HG02623 (cell line): ENCODE data around the gene ALAD.
"Not testable (repeated sequence)": the region's sequence is repeated elsewhere in the genome, so short reads cannot be mapped to it uniquely, and the experiment has no call there.

ENCODE experiments used
- ATAC-seq: cut with Tn5 transposase; IDR thresholded peaks from one replicate; pipeline ENCODE4 v1.9.1; 2021; ENCODE audit warnings: moderate library complexity; ENCODE audit not compliant: unreplicated experiment

ALAD gene

DNA sequence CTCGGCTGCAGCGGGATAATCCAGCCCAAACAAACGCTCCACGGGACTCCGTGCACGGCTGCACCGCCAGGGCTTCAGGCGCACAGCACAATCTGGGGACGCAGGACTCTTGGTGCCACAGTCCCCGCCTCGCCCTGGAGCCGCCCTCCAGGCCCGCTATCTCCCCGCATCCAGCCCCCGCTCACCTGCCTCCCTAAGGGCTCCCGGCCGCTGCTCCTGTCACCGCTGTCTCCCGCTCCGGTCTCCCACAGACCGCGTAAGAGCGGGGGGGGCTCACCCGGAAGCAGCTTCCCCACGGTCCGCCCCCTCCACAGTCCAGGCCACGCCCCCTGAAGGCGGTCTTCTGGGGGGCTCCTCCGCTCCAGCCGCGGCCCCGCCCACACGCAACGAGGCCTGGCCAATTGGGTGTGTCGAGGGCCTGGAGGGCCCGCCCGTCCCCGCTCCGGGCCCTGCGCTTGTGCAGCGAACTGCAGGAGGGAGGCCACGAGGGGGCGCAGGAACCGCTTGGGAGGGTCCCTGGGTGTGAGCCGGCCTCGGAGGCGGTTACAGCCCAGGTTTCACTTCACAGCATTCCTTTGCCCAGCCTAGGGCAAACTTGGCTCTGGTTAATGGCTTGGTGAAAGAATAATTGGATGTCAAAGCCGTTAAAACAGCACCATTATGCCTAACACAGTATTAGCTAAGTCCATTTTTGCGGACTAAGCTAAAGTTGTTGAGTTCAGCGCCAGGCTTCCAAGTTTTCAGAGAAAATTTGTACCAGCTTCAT, at the start of gene ALAD:
ALAD (minus strand) TSS at position 258 of the 766 bp plus-strand sequence. CDS start 7,725 bp downstream, outside the sequence.
- peak; percentile 97 for ATAC-seq

DNA sequence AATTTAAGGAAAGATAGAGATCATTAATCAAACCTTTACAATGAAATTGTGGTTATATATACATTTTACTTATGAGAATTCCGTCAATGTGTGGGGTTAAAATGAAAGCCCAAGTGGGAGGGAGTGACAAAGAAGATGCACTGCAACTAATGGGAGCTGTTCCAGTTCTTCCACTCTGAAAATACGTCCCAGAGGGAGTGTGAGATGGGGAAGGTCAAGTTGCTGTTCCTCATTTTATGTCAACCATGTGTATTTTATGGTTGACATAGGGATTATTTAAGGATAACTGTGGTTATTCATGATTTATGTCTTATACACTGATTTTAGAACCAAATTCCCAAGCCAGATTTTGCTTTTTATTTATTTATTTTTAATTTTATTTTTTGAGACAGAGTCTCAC, 48.3 kb upstream of the ALAD start:
- ATAC-seq: no peak

DNA sequence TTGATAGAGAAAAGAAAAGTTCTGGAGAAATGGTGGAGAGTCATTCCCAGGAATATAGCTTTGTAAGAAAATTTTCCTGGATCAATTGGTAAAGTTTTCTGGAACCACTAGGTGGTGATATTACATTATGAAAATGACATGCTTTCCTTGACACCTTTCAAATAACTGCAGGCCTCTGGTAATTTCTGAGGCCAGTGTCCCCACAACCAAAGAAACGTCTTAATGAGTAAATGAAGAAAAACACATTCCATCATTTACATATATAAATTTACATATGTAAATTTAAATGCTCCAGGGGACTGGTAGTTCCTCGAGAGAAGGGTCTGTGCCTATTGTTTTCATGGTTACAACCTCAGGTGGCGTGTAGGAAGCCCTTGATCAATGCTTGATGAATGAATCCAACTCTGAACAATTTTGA, 45.2 kb upstream of the ALAD start:
- no peak for ATAC-seq

DNA sequence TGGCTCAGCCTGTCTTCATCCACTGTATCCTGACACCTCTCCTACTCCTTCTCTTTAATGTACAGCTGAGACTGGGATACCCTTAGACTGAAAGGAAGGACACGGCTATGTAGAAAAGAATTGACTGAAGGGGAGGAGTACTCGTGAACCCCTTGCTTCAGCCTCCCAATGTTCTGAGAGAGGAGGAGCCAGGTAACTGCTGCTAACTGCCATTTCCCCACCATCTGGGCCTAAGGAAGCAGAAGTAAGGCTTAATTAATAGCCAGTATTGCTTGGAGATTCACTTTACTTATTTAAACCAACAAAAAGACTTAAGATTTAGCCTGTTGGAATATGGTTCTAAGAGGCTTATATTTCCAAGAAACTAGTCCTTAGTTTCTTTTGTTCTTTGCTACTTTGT, 43.7 kb upstream of the ALAD start:
- ATAC-seq: no peak

DNA sequence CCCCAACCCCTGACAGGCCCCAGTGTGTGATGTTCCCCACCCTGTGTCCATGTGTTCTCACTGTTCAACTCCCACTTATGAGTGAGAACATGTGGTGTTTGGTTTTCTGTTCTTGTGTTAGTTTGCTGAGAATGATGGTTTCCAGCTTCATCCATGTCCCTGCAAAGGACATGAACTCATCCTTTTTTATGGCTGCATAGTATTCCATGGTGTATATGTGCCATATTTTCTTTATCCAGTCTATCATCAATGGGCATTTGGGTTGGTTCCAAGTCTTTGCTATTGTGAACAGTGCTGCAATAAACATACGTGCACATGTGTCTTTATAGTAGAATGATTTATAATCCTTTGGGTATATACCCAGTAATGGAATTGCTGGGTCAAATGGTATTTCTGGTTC, 36.6 kb upstream of the ALAD start:
- ATAC-seq: not testable (repeated sequence)

DNA sequence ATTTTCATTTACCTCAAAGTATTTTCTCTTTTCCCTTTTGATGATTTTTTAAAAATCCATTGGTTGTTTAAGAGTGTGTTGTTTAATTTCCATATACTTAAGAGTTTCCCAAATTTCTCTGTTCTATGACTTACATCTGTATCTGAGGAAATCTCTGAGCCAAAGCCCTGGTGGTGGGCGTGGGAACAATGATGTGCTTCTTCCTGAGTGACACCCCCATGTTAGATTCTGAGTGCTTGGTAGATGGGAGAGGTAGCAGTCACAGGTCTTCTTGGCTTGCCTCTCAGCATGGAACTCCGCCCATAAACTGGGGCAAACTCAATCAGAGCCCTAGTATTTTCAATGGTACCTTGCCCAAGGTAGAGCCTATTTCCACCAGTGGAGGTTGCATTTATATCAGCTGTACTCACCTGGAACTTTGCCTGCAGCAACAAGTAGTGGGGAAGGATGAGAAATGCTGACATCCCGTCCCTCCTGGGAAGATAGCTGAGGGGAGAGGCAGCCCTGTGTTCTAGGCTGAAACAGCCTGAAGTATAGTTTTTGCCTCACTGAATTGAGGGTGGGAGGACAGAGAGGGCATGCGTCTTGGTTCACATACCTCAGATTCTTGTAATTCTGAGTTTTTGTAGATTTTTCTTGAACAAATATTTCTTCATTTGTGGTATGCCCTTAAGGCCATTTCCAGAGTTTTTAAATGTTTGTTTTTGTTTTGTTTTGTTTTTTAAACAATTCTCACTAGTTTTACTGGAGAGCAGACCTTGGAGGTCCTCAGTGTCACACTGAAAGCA, 35.8 kb upstream of the ALAD start:
- no peak for ATAC-seq

DNA sequence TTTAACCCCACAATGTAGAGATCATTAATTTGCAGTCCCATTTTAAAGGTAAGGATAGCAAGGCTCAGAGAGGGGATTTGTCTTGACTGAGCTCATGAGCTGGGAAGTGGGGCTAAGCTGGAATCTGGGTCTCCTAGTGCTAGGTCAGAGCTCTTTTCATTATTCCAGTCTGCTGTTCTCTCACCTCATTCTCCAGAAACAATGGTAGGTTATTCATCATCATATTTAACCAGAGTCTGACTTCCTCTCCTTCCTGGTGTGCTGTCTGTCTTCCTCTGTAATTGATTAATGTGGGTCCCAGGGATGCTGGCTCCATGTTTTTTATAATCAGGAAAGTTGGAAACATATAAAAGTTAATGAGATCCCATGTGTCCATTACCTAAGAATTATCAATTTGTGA, 30.1 kb upstream of the ALAD start:
- no peak for ATAC-seq

DNA sequence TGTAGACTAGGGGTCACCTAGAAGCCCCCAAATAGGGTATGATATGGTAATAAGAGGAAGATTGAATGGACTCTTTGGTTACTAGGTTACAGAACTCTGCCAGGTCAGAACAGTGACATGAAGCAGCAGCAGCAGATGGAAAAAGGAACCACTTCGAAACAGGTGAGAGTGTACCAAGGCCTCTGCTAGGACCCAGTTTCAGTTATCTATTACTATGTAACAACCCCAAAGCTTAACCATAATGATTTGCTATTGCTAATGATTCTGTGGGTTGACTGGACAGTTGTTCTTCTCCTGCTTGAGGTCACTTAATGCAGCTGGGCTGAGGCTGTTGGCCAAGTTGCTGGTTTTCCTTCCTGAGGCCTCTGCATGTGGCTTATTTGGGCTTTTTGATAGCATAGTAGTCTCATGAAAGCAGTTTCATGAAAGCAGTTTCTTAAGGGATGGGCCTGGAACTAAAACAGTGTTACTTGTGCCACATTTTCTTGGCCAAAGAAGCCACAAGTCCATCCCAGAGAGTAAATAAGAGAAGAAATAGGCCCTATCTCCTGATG, 27.1 kb upstream of the ALAD start:
- ATAC-seq: no peak

DNA sequence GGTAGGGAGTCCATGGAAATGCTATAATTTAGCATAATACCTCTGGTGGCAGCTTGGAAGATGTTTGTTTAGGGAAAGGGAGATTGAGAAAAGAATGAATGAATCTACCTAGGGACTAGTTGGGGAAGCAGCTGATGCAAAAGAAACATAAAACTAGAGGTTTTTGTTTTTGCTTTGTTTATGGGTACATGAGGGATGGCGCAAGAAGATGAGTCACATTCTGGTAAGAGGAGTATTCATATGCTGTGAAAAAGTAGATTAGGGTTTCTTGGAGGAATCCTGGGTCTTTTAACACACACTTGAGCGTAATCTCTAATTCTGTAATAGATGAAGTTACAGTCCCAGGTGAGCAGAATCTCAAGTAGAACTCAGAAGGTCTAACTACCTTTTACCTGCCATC, 26.5 kb upstream of the ALAD start:
- no peak for ATAC-seq

DNA sequence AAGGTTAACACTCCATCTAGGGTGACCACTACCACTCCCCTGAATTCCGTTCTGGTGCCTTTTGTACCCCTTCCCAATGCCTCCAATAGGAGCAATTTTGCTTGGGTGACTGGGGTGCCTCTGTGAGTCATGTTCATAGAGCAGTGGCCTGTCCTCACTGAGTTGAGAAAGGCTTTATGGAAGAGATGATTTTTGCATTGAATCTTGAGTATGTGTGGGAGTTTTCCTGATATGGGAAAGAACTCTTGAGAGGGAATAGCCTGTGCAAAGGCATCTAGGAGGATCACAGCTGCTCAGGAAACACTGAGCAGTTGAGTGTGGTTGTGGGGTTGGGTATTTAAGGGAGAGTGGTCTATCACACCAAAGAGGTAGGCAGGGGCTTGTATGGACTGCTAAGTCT, 25.6 kb upstream of the ALAD start:
- ATAC-seq: no peak

DNA sequence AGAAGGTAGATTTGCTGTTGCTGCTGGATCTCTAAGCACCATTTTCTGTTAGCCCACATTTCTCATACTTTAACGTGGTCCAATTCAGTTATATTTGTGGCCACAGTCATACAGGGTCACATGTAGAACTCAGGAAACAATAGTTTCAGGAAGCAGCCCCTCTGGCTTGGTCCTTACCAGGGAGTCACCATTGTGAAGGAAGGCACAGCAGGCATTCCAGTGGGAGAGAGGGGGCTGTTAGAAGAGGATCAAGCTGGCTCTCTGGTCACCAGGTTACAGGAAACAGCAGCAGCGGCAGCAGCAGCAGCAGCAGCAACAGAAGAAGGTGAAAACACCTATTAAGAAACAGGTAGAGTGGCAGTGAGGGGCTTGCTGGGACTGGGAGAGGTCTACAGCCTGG, 24.0 kb upstream of the ALAD start:
- no peak for ATAC-seq

DNA sequence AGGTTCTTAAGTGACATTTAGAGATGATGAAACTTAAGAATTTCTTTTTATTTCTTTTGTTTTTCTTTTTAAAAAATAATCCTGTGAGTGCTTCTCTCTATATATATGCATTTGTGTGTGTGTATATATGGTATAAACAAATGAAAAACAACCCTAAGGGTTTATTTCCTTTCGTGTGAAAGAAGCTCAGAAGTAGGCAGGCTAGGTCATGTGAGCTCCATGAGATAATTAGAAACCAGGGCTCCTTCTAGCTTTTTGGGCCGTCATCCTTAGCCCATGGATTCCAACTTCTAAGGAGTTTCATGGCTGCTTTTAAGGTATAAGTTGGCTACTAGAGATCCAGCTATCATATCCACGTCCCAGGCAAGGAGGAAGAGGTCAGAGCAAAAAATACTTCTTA, 20.6 kb upstream of the ALAD start:
- no peak for ATAC-seq

DNA sequence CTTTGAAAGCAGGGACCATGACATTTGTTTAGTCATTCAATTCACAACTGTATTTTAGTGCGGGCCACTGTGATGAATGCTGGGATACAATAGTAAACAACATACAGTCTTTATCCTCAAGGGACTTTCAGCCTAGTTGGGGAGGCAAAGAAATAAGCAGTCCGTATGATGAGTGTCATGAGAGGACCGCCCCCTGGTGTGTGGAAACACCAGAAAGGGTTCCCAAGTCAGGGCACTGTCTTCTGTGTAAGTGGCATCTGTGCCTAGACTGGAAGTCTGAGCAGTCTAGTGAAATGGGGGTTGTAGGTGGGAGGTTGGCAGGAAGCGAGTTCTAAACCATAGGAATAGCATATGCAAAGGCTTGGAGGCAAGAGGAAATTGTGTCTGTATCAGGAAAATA, 16.3 kb upstream of the ALAD start:
- ATAC-seq: no peak

DNA sequence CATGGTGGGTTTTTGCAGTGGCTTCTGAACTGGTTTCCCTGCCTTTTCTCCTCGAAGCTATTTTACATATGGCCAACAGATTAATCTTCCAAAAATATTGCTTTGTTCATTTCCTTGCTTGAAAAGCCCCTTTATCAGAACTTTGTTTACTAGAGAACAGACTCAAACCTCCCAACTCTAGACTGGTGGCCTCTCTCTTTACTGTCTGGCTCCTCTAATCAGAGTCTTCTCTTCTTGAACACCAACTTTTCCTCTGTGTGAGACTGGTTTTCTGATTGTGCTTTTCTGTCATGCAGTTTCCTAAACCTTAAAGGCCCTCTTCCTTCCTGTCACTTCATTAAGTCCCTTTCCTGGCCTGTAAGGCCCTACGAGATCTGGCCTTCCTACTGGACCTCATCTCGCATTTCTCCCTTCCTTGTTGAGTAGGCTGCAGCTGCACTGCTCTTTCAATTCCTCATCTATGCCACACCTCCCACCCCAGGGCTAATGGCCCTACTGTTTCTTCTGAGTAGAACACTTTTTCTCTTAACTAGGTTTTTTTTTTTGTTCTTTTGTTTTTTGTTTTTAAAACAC, 15.2 kb upstream of the ALAD start:
- ATAC-seq: peak; percentile 96

DNA sequence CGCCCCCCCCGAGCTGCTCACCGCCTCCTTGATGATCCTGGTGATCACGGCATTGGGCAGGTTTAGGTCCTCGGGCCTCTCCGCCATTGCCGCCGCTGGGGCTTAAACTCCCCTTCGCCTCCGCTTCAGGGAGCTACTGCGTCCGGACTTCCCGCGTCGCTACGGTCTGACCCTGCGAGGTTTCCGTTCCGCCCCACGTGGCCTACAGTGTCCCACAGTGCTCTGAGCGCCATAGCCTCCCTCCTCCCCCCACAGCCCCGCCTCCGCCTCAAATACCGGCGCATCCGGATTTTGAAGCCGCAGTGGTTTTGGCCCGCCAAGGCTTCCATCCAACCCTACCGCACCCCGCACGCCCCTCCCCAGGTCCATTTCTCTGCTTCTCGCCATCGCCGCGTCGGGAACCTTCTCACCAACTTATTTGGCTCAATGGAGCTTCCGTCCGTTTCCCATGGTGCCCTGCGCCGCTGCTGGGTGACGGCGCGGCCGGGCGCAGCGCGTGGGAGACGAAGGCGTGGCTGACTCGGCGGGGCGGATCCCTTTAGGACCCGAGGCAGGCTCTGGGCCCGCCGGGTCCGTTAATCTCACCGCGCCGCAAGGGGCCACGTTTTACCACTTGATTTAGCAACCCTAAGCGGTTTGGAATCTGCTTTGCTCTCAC, 9.3 kb upstream of the ALAD start, which contains the start of the genes C9orf43 and POLE3:
C9orf43 (plus strand) TSS at position 541 of the 658 bp plus-strand sequence. CDS start 2,747 bp downstream, outside the sequence.
POLE3 (minus strand) TSS at position 469 of the 658 bp plus-strand sequence; CDS start at position 87, 382 bp downstream.
- ATAC-seq: peak; percentile 88

DNA sequence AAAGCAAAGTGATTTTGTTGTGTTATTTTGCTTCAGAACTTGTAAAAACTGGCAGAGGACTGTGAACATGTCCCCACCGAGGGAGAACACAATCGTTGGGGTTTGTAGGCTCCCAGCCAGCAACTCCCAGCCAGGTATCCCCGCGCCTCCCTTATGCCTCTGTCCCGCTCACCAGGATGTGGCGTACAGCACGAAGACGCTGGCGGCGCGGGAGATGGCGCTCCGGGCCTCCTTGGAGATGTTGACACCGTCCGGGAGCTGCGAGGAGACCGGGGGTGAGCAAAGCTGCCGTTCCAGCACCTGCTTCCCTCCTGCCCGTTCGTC, 8.8 kb upstream of the ALAD start:
- ATAC-seq: peak; percentile 3

DNA sequence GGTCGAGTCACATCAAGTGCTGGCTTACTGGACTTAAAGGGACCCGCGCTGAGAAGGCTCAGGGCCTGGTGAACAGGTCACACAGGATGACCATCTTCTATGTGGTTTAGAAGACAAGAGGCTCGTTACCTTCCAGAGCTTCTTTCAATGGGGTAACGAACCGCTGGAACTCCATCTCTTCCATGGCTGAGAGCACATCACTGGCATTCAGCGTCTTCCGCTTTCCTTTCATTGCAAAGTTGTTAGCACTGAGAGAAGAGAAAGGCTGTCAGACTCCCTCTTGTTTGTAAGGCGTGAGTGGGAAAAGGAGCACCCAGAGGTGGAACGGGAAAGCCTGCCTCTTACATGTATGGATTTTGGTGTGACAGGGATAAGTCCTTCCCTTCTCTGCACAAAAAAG, 8.4 kb upstream of the ALAD start:
- no peak for ATAC-seq

DNA sequence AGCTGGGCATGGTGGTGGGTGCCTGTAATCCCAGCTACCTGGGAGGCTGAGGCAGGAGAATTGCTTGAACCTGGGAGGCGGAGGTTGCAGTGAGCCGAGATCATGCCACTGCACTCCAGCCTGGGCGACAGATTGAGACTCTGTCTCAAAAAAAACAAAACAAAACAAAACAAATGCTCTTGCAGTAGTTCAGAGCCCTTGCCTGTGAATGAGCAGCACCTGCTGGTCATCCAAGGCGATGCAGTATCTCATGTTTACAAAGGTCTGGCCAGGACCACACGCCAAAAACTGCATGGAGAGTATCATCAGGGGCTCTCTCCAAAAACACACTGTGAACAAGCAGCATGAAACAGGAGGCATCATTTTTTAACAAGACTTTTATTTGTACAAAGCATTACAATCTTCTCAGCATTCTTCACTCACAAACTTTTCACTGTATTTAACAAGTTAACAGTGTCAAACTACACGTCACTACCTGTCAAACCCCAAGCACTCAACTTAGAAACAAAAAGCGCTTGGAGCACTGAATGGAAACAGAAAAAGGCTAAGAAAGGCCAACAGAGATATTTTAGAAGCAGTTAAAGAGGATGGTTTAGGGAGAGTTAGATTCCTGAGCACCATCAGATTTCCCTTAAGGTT, 5.9 kb upstream of the ALAD start:
- ATAC-seq: not testable (repeated sequence)

DNA sequence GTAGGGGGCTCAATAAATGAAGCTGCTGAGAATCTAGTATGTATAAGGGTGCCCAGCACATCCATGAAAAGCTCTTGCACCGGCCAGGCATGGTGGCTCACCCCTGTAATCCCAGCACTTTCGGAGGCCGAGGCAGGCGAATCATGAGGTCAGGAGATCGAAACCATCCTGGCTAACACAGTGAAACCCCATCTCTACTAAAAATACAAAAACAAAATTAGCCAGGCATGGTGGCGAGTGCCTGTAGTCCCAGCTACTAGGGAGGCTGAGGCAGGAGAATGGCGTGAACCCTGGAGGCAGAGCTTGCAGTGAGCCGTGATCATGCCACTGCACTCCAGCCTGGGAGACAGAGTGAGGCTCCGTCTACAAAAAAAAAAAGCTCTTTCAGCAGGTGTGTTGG, 5.3 kb upstream of the ALAD start:
- not testable (repeated sequence) for ATAC-seq

DNA sequence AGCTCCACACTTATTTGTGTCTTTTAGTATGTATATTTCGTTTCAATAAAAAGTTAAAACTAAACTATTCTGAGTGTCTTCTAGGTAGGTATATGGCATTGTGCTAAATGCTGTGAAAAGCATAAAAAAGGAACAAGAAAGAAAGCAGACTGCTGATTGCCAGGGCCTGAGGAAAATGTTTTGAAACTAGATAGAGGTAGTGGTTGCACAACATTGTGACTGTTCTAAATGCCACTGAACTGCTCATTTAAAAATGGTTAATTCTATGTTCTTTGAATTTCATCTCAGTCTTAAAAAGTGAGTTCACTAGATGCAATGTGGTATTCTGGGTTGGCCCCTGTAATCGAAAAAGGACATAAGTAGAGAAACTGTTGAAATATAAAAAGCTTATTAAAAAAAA, 2.6 kb upstream of the ALAD start:
- no peak for ATAC-seq
